Stimulated activated CD4-positive, alpha-beta T cell treated with anti-CD3 and anti-CD28 coated beads, Interleukin-1b, Interleukin-23, amount 100 ng/mL, for 24 hours (primary cell): ENCODE data around the gene UBE4B.
A peak's percentile ranks its signal among the peaks of the same experiment; 100 is the strongest.
"Not testable (repeated sequence)": the region's sequence is repeated elsewhere in the genome, so short reads cannot be mapped to it uniquely, and the experiment has no call there.

Experiments used
- DNase-seq, 4 experiments: peaks; one replicate each; pipeline ENCODE4 v3.0.0-alpha.2; 2020; ENCODE audit warnings: low read depth in 4 of 4, low spot score in 1 of 4

UBE4B gene

GRCh38 chr1:10032590-10033358, at the start of gene UBE4B:
UBE4B (plus strand) TSS chr1:10032958; CDS start chr1:10033671, 713 bp downstream.
- DNase-seq, result peak; percentile 93 to 97 (median 96)

- DNase-seq, result no peak
These were observed 48.5 kb upstream of the UBE4B start for GRCh38 chr1:9984253-9984652.

GRCh38 chr1:9985001-9985400, 47.8 kb upstream of the UBE4B start:
- no peak for DNase-seq

- no peak for DNase-seq
These were observed 43.0 kb upstream of the UBE4B start for GRCh38 chr1:9989773-9990172.

- DNase-seq, result no peak
These were observed 41.8 kb upstream of the UBE4B start for GRCh38 chr1:9990944-9991343.

GRCh38 chr1:9992910-9993309, 39.8 kb upstream of the UBE4B start:
- DNase-seq, result no peak

- DNase-seq, result no peak
These were observed 39.1 kb upstream of the UBE4B start for GRCh38 chr1:9993561-9994075.

- no peak for DNase-seq
These were observed 35.9 kb upstream of the UBE4B start, which contains the start of gene RBP7 for GRCh38 chr1:9996624-9997582. RBP7 (plus strand) TSS chr1:9997228; CDS start chr1:9997259, 31 bp downstream.

GRCh38 chr1:10001016-10001665, 31.6 kb upstream of the UBE4B start:
- no peak for DNase-seq

- not testable (repeated sequence) for DNase-seq
These were observed 27.5 kb upstream of the UBE4B start for GRCh38 chr1:10005248-10005647.

GRCh38 chr1:10007169-10007568, 25.6 kb upstream of the UBE4B start:
- no peak for DNase-seq

- DNase-seq, result no peak
These were observed 18.7 kb upstream of the UBE4B start for GRCh38 chr1:10014016-10014415.

GRCh38 chr1:10019561-10019960, 13.2 kb upstream of the UBE4B start:
- DNase-seq, result no peak

- no peak for DNase-seq
These were observed 12.7 kb upstream of the UBE4B start for GRCh38 chr1:10020086-10020485.

- not testable (repeated sequence) for DNase-seq
These were observed 12.1 kb upstream of the UBE4B start for GRCh38 chr1:10020678-10021077.

- DNase-seq, result not testable (repeated sequence)
These were observed 10.8 kb upstream of the UBE4B start for GRCh38 chr1:10021992-10022391.

GRCh38 chr1:10022656-10023055, 10.1 kb upstream of the UBE4B start:
- no peak for DNase-seq

GRCh38 chr1:10025354-10025753, 7.4 kb upstream of the UBE4B start:
- DNase-seq, result no peak

GRCh38 chr1:10027027-10027426, 5.7 kb upstream of the UBE4B start:
- DNase-seq, result no peak

- DNase-seq, result not testable (repeated sequence)
These were observed 3.7 kb upstream of the UBE4B start for GRCh38 chr1:10028956-10029500.

GRCh38 chr1:10031461-10031860, 1.3 kb upstream of the UBE4B start:
- no peak for DNase-seq
